HCT116 (cell line): Measurements from ENCODE around the gene BCAS2. TPM values are rescaled to one million over a fixed set of nuclear protein-coding genes. Genes with fewer than 3 reads are reported as not detected.

Experiments
- ATAC-seq: fragments of 200-7000 bp; cut with Tn5 transposase; 2 replicates; pipeline ENCODE4 v1.9.1; 2020; ENCODE audit warnings: mild to moderate bottlenecking, moderate library complexity
- BruUV-seq: library from RNA; stranded (reverse); fragments of 400-500 nt; replicated peaks from 2 replicates; lab custom pipeline; 2021; lab: Mats Ljungman, UMichigan
- CTCF ChIA-PET: fragments of 300-600 bp; sonication (Branson Sonifier 250); formaldehyde crosslinking; loops from one replicate; lab custom pipeline; 2021; ENCODE audit warnings: antibody characterized with exemption; lab: Charles Lee
- POLR2A ChIA-PET: fragments of 300-600, 350-600 bp; sonication (Branson Sonifier 250); formaldehyde crosslinking; loops from one replicate; lab custom pipeline; 2021; ENCODE audit warnings: antibody characterized with exemption; lab: Charles Lee
- RAD21 ChIA-PET, 2 experiments: fragments of 300-600 bp; sonication (Branson Sonifier 250); formaldehyde crosslinking; loops; one replicate each; lab custom pipeline; 2023; ENCODE audit warnings: low total read pairs in 2 of 2; ENCODE audit not compliant: uncharacterized antibody in 2 of 2, unreplicated experiment in 2 of 2, low non-redundant PET in 1 of 2; lab: Charles Lee
- DNase-seq: peaks from one replicate; pipeline ENCODE4 v3.0.0-alpha.2; 2010; ENCODE audit warnings: low read depth, low spot score
- H2AFZ ChIP-seq: fragments of 200-600 bp; shearing (Covaris generic), sonication (generic); 2 replicates; pipeline ENCODE4 v1.6.1; 2017; ENCODE audit warnings: low read depth, mixed run types, mixed read lengths, antibody characterized with exemption, low read length; ENCODE audit not compliant: poor library complexity, severe bottlenecking
- H3K27ac ChIP-seq: 2 replicates; pipeline ENCODE4 v1.5.1; 2012; ENCODE audit warnings: low read depth, low read length
- H3K27me3 ChIP-seq: fragments of 200-600 bp; sonication (generic); 2 replicates; pipeline ENCODE4 v1.6.1; 2016; ENCODE audit warnings: mixed run types, low read length, mixed read lengths; ENCODE audit not compliant: insufficient read depth
- H3K36me3 ChIP-seq, 2 experiments: fragments of 200-500 bp in 1 of 2; fragments of 200-600 bp in 1 of 2; sonication (Bioruptor generic) in 1 of 2; sonication (generic) in 1 of 2; 2 replicates each; pipeline versions ENCODE4 v1.5.1 to v1.6.1; 2014 to 2016; ENCODE audit warnings: low read length in 2 of 2, inconsistent platforms in 1 of 2, mixed read lengths in 1 of 2, mixed run types in 1 of 2; ENCODE audit not compliant: insufficient read depth in 2 of 2, control insufficient read depth in 1 of 2
- H3K4me1 ChIP-seq, 2 experiments: fragments of 200-600 bp in 1 of 2; sonication (generic) in 1 of 2; 2 replicates each; pipeline versions ENCODE4 v1.5.1 to v1.6.1; 2012 to 2017; ENCODE audit warnings: low read length in 2 of 2, inconsistent platforms in 1 of 2, mild to moderate bottlenecking in 1 of 2, mixed read lengths in 1 of 2, mixed run types in 1 of 2, moderate library complexity in 1 of 2; ENCODE audit not compliant: insufficient read depth in 2 of 2, control insufficient read depth in 1 of 2
- H3K4me2 ChIP-seq: fragments of 200-600 bp; sonication (generic); 2 replicates; pipeline ENCODE4 v1.6.1; 2017; ENCODE audit warnings: mixed run types, low read length, mixed read lengths
- H3K4me3 ChIP-seq, 2 experiments: fragments of 200-600 bp in 1 of 2; sonication (generic) in 1 of 2; replicated peaks in 1 of 2; 2 replicates each; pipeline ENCODE4 v1.5.1; 2011 to 2016; ENCODE audit warnings: low read length in 2 of 2, control low read depth in 1 of 2, low read depth in 1 of 2, mild to moderate bottlenecking in 1 of 2, mixed read lengths in 1 of 2, mixed run types in 1 of 2
- H3K79me2 ChIP-seq: fragments of 200-600 bp; sonication (generic); 2 replicates; pipeline ENCODE4 v1.6.1; 2017; ENCODE audit warnings: mild to moderate bottlenecking, mixed run types, low read length, moderate library complexity, mixed read lengths; ENCODE audit not compliant: insufficient read depth
- H3K9ac ChIP-seq: fragments of 200-600 bp; sonication (generic); 2 replicates; pipeline ENCODE4 v1.6.1; 2016; ENCODE audit warnings: low read length, mixed read lengths
- H3K9me2 ChIP-seq: fragments of 200-600 bp; sonication (generic), shearing (Covaris generic); 2 replicates; pipeline ENCODE4 v1.6.1; 2017; ENCODE audit warnings: mixed run types, mild to moderate bottlenecking, moderate library complexity; ENCODE audit not compliant: insufficient read depth
- H3K9me3 ChIP-seq, 2 experiments: fragments of 200-500 bp in 1 of 2; fragments of 200-600 bp in 1 of 2; sonication (Bioruptor generic) in 1 of 2; sonication (generic) in 1 of 2; 2 replicates each; pipeline ENCODE4 v1.6.1; 2014 to 2017; ENCODE audit warnings: low read length in 2 of 2, mixed read lengths in 2 of 2, inconsistent platforms in 1 of 2, low read depth in 1 of 2, mild to moderate bottlenecking in 1 of 2, mixed run types in 1 of 2, moderate library complexity in 1 of 2; ENCODE audit not compliant: control insufficient read depth in 1 of 2, insufficient read depth in 1 of 2
- H4K20me1 ChIP-seq: fragments of 200-600 bp; sonication (generic), shearing (Covaris generic); 2 replicates; pipeline ENCODE4 v1.6.1; 2017; ENCODE audit warnings: mixed run types, mild to moderate bottlenecking, moderate library complexity; ENCODE audit not compliant: insufficient read depth
- ATF3 ChIP-seq: IDR thresholded peaks from 2 replicates; pipeline ENCODE4 v1.6.1; 2012
- CEBPB ChIP-seq: IDR thresholded peaks from 2 replicates; pipeline ENCODE4 v1.6.1; 2012; ENCODE audit warnings: low read depth
- CTCF ChIP-seq, 3 experiments: fragments of 200-600 bp in 1 of 3; sonication (generic) in 1 of 3; IDR thresholded peaks in 2 of 3; conservative IDR thresholded peaks in 1 of 3; 2 replicates each; pipeline ENCODE4 v1.5.1; 2012 to 2017; ENCODE audit warnings: low read depth in 2 of 3, low read length in 2 of 3, antibody characterized with exemption in 1 of 3, borderline replicate concordance in 1 of 3, control low read depth in 1 of 3, mild to moderate bottlenecking in 1 of 3, mixed read lengths in 1 of 3, mixed run types in 1 of 3, moderate library complexity in 1 of 3; ENCODE audit not compliant: insufficient read depth in 1 of 3
- ELF1 ChIP-seq: IDR thresholded peaks from 2 replicates; pipeline ENCODE4 v1.6.1; 2012; ENCODE audit warnings: low read depth, borderline replicate concordance
- EZH2 ChIP-seq: fragments of 200-600 bp; sonication (generic); IDR thresholded peaks from 2 replicates; pipeline ENCODE4 v1.6.1; 2017; ENCODE audit warnings: antibody characterized with exemption, mixed run types
- EZH2phosphoT487 ChIP-seq: fragments of 200-600 bp; IDR thresholded peaks from 2 replicates; pipeline ENCODE4 v1.6.1; 2018; ENCODE audit warnings: antibody characterized with exemption, borderline replicate concordance
- FOSL1 ChIP-seq: IDR thresholded peaks from 2 replicates; pipeline ENCODE4 v1.6.1; 2012; ENCODE audit warnings: low read depth
- YY1 ChIP-seq: IDR thresholded peaks from 2 replicates; pipeline ENCODE4 v1.6.1; 2011; ENCODE audit warnings: low read length, low read depth, moderate library complexity, mild to moderate bottlenecking; ENCODE audit not compliant: insufficient replicate concordance; ENCODE audit errors: extremely low read depth
- ZFX ChIP-seq: fragments of 450-650 bp; IDR thresholded peaks from 2 replicates; pipeline ENCODE4 v1.6.1; 2017
- ZNF274 ChIP-seq: fragments of 200-500 bp; sonication (Bioruptor generic); IDR thresholded peaks from 2 replicates; pipeline ENCODE4 v1.6.1; 2014; ENCODE audit warnings: mild to moderate bottlenecking, low read depth, low read length, inconsistent platforms
- intact Hi-C: fragments of 100-400 bp; cut with micrococcal nuclease; formaldehyde crosslinking; loops from 2 replicates; pipeline ENCODE4 v1.10.0; 2022
- total RNA-seq: library from RNA; stranded (reverse); gene quantifications from one replicate; pipeline ENCODE4 v1.2.1, GENCODE V29; 2021; ENCODE audit not compliant: unreplicated experiment

BCAS2 gene
- total RNA-seq, 1 experiment from 2014 or later = 45.2 TPM

- no peak for TF ChIP-seq CTCF (IDR thresholded peaks at IDR 0.05 in 2 of 3, conservative IDR thresholded peaks at IDR 0.05 in 1 of 3; ENCODE audit: borderline replicate concordance in 1 of 3, insufficient read depth in 1 of 3, low read depth in 2 of 3, low read length in 2 of 3)
Measured at GRCh38 chr1:114552106-114552639, 29.2 kb downstream of the BCAS2 start (continued).

- intact Hi-C loops = no loop called here
Measured at GRCh38 chr1:114551400-114551799, 30.0 kb downstream of the BCAS2 start.

GRCh38 chr1:114550336-114550735 is 31.1 kb downstream of the BCAS2 start:
- Histone ChIP-seq H3K27me3 (no peaks in the 10 kb centered on the region), H3K4me1 (no peaks in the 10 kb centered on the region), H4K20me1 (no peaks in the 10 kb centered on the region), H2AFZ (no peak overlapping the region), H3K36me3 (no peaks in the 10 kb centered on the region), H3K9ac (no peak overlapping the region), H3K27ac (no peak overlapping the region), H3K9me3 (no peaks in the 10 kb centered on the region), H3K4me3 (no peak overlapping the region), H3K9me2 (no peaks in the 10 kb centered on the region), H3K79me2 (no peaks in the 10 kb centered on the region)
- intact Hi-C loops = no loop called here
- DNase-seq = no peak
- BruUV-seq = no TSS peak
- POLR2A ChIA-PET = no interaction called here
- RAD21 ChIA-PET = no interaction called here
- no peak for TF ChIP-seq EZH2phosphoT487
- no peak for TF ChIP-seq YY1
- TF ChIP-seq FOSL1 = no peak
- no peak for TF ChIP-seq CEBPB
- TF ChIP-seq EZH2 = no peak
- no peak for TF ChIP-seq ZNF274
- TF ChIP-seq ATF3 = no peak
- no peak for TF ChIP-seq ELF1
- TF ChIP-seq ZFX = no peak
- TF ChIP-seq, all 23 proteins: peak for 0
- CTCF ChIA-PET = interaction anchor here (1.0 kb wide), 1 partner anchor 9 kb away, joined by 3 read pairs; no protein-coding TSS in a partner anchor
- no peak overlapping the region for H3K4me2 ChIP-seq
- no peak for ATAC-seq

More at GRCh38 chr1:114551400-114551799, 30.0 kb downstream of the BCAS2 start:
- ChIA-PET CTCF (no interaction called here), RAD21 (no interaction called here), POLR2A (no interaction called here)
- DNase-seq (no peak), ATAC-seq (no peak)
- Histone ChIP-seq H3K79me2 (no peaks in the 10 kb centered on the region), H4K20me1 (no peaks in the 10 kb centered on the region), H3K27ac (no peak overlapping the region), H2AFZ (no peak overlapping the region), H3K27me3 (no peaks in the 10 kb centered on the region), H3K9me3 (no peaks in the 10 kb centered on the region), H3K9ac (no peak overlapping the region), H3K36me3 (no peaks in the 10 kb centered on the region), H3K4me1 (no peaks in the 10 kb centered on the region), H3K9me2 (no peaks in the 10 kb centered on the region), H3K4me3 (no peak overlapping the region), H3K4me2 (no peak overlapping the region)
- no TSS peak for BruUV-seq
- no peak for TF ChIP-seq EZH2phosphoT487
